GM23338 (cell line): ENCODE measurements around the gene CYP27A1. TPM values are rescaled to one million over a fixed set of nuclear protein-coding genes. Genes with fewer than 3 reads are reported as not detected.

Experiments used
- ATAC-seq: fragments of 200-7000 bp; cut with Tn5 transposase; 3 replicates; pipeline ENCODE4 v1.9.1; 2020
- DNase-seq: peaks from one replicate; pipeline ENCODE4 v3.0.0-alpha.2; 2015; ENCODE audit warnings: low spot score
- H2AFZ ChIP-seq: fragments of 200-600 bp; sonication (generic); 2 replicates; pipeline ENCODE4 v1.8.0; 2016; ENCODE audit warnings: antibody characterized with exemption, mild to moderate bottlenecking, moderate library complexity
- H3F3A ChIP-seq: fragments of 200-600 bp; sonication (generic); replicated peaks from 2 replicates; pipeline ENCODE4 v1.8.0; 2017; ENCODE audit warnings: antibody characterized with exemption, mixed run types, low read depth
- H3K27ac ChIP-seq: fragments of 200-600 bp; sonication (generic); 2 replicates; pipeline ENCODE4 v1.6.1; 2016; ENCODE audit warnings: low read depth
- H3K27me3 ChIP-seq: fragments of 200-600 bp; sonication (generic); 2 replicates; pipeline ENCODE4 v1.8.0; 2016; ENCODE audit warnings: mild to moderate bottlenecking, mixed run types, moderate library complexity; ENCODE audit not compliant: insufficient read depth
- H3K36me3 ChIP-seq: fragments of 200-600 bp; sonication (generic); 2 replicates; pipeline ENCODE4 v1.8.0; 2016; ENCODE audit warnings: mild to moderate bottlenecking; ENCODE audit not compliant: insufficient read depth
- H3K4me1 ChIP-seq: fragments of 200-600 bp; sonication (generic); 2 replicates; pipeline ENCODE4 v1.8.0; 2016; ENCODE audit warnings: mild to moderate bottlenecking, moderate library complexity; ENCODE audit not compliant: insufficient read depth
- H3K4me2 ChIP-seq: fragments of 200-600 bp; sonication (generic); 2 replicates; pipeline ENCODE4 v1.7.1; 2017; ENCODE audit warnings: mixed run types
- H3K4me3 ChIP-seq: fragments of 200-600 bp; sonication (generic); 2 replicates; pipeline ENCODE4 v1.6.1; 2016; ENCODE audit warnings: mixed run types
- H3K79me2 ChIP-seq: fragments of 200-600 bp; sonication (generic); replicated peaks from 2 replicates; pipeline ENCODE4 v1.8.0; 2017; ENCODE audit warnings: mild to moderate bottlenecking; ENCODE audit not compliant: insufficient read depth
- H3K9me2 ChIP-seq: fragments of 200-600 bp; sonication (generic); 2 replicates; pipeline ENCODE4 v1.8.0; 2017; ENCODE audit not compliant: insufficient read depth
- H4K20me1 ChIP-seq: fragments of 200-600 bp; sonication (generic); replicated peaks from 2 replicates; pipeline ENCODE4 v1.8.0; 2017; ENCODE audit warnings: mild to moderate bottlenecking; ENCODE audit not compliant: insufficient read depth
- H3K27ac Mint-ChIP-seq: 2 replicates; pipeline ENCODE4 v1.8.0; 2020; ENCODE audit warnings: inconsistent platforms, mild to moderate bottlenecking, moderate library complexity, mixed read lengths
- H3K27me3 Mint-ChIP-seq: 3 replicates; pipeline ENCODE4 v1.8.0; 2022; ENCODE audit warnings: low read depth, mild to moderate bottlenecking, moderate library complexity, mixed read lengths, inconsistent platforms; ENCODE audit not compliant: insufficient read depth, poor library complexity
- H3K36me3 Mint-ChIP-seq: 3 replicates; pipeline ENCODE4 v1.8.0; 2021; ENCODE audit warnings: low read depth, mild to moderate bottlenecking, inconsistent platforms, moderate library complexity, mixed read lengths
- H3K4me1 Mint-ChIP-seq: 3 replicates; pipeline ENCODE4 v1.8.0; 2020; ENCODE audit warnings: mild to moderate bottlenecking, inconsistent platforms, mixed read lengths
- H3K4me3 Mint-ChIP-seq: 3 replicates; pipeline ENCODE4 v1.8.0; 2021; ENCODE audit warnings: moderate library complexity, mild to moderate bottlenecking, inconsistent platforms, mixed read lengths
- H3K9me3 Mint-ChIP-seq: 3 replicates; pipeline ENCODE4 v1.8.0; 2020; ENCODE audit warnings: moderate library complexity, mild to moderate bottlenecking, inconsistent platforms, mixed read lengths
- CREB1 ChIP-seq: fragments of 250-450 bp; sonication (Bioruptor Pico); IDR thresholded peaks from 2 replicates; pipeline ENCODE4 v1.5.0; 2020; ENCODE audit warnings: low read depth, mild to moderate bottlenecking, moderate library complexity
- EZH2 ChIP-seq: fragments of 200-600 bp; sonication (generic); IDR thresholded peaks from one replicate; pipeline ENCODE4 v1.8.0; 2017; ENCODE audit warnings: antibody characterized with exemption, mild to moderate bottlenecking, low read depth; ENCODE audit not compliant: unreplicated experiment
- EZH2phosphoT487 ChIP-seq: fragments of 200-600 bp; sonication (generic); IDR thresholded peaks from one replicate; pipeline ENCODE4 v1.8.1; 2018; ENCODE audit warnings: antibody characterized with exemption; ENCODE audit not compliant: unreplicated experiment
- JUNB ChIP-seq: IDR thresholded peaks from one replicate; pipeline ENCODE4 v1.6.1; 2016; ENCODE audit warnings: antibody characterized with exemption; ENCODE audit not compliant: unreplicated experiment
- NANOG ChIP-seq: IDR thresholded peaks from 2 replicates; pipeline ENCODE4 v1.6.1; 2016; ENCODE audit warnings: antibody characterized with exemption, borderline replicate concordance
- POLR2AphosphoS5 ChIP-seq: IDR thresholded peaks from 2 replicates; pipeline ENCODE4 v1.6.1; 2016; ENCODE audit warnings: antibody characterized with exemption, low read depth
- STAT1 ChIP-seq: IDR thresholded peaks from one replicate; pipeline ENCODE4 v1.6.1; 2016; ENCODE audit warnings: antibody characterized with exemption; ENCODE audit not compliant: unreplicated experiment
- ZNF114 ChIP-seq: fragments of 250-450 bp; sonication (Bioruptor Pico); IDR thresholded peaks from 2 replicates; pipeline ENCODE4 v1.5.0; 2020; ENCODE audit warnings: mild to moderate bottlenecking, moderate library complexity
- ZNF331 ChIP-seq: fragments of 250-450 bp; sonication (Bioruptor Pico); IDR thresholded peaks from 2 replicates; pipeline ENCODE4 v1.5.0; 2020; ENCODE audit warnings: low read depth, mild to moderate bottlenecking, moderate library complexity
- polyA plus RNA-seq: library from polyadenylated mRNA; unstranded; fragments of >200 nt; fragmentation: Nextera tagmentation; extraction: Ambion mirVana; gene quantifications from 2 replicates; pipeline ENCODE4 v1.2.1, GENCODE V29; 2016
- total RNA-seq: library from RNA; depleted of rRNA; stranded (reverse); fragments of >200 nt; shearing (Covaris generic); gene quantifications from 2 replicates; pipeline ENCODE4 v1.2.3, GENCODE V29; 2014
- TF ChIP-seq, protein P1 (sequence below): IDR thresholded peaks from 2 replicates; pipeline ENCODE4 v1.6.1; 2016; ENCODE audit warnings: antibody characterized with exemption
- TF ChIP-seq, protein P2 (sequence below): fragments of 250-450 bp; sonication (Bioruptor Pico); IDR thresholded peaks from 2 replicates; pipeline ENCODE4 v1.5.0; 2020; ENCODE audit warnings: mild to moderate bottlenecking, moderate library complexity
- TF ChIP-seq, protein P3 (sequence below), 2 experiments: fragments of 200-600 bp in 1 of 2; sonication (generic) in 1 of 2; conservative IDR thresholded peaks; 2 replicates each; pipeline versions ENCODE4 v1.5.1 to v1.6.1; 2016 to 2017; ENCODE audit warnings: antibody characterized with exemption in 2 of 2, low read depth in 2 of 2, mild to moderate bottlenecking in 2 of 2, moderate library complexity in 1 of 2
- TF ChIP-seq, protein P4 (sequence below): IDR thresholded peaks from one replicate; pipeline ENCODE4 v1.6.1; 2018; ENCODE audit warnings: antibody characterized with exemption; ENCODE audit not compliant: unreplicated experiment

The CYP27A1 gene
- total and polyA plus RNA-seq, 2 experiments from 2014 or later, result 2.2 to 6.9 TPM

DNA sequence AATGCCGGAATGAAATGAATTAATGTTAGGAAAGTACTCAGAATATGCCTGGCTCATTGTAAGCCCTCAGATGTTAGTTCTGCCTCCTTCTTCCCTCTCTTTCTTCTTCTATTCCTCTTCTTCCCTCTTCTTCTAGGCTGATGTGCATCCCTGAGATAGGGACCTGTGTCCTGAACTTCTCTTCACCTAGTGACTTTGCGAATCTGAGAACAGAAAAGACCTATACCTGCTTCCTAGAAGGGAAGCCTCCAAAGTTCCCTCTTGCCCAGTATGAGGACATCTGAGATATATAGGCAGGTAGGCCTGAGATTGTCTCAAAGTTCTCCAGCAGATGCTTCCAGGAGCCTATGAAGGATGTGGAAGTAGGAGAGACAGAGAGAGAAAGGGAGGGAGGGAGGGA lies 8.1 kb upstream of the CYP27A1 start:
- Histone ChIP-seq H3K36me3 (no peaks in the 10 kb centered on the region; the same call in 1 of the 2 replicates), H3K9me2 (peaks cover 7% of the 10 kb centered on the region; the same call in 1 of the 2 replicates), H3F3A (no peaks in the 10 kb centered on the region), H2AFZ (no peak overlapping the region), H4K20me1 (no peaks in the 10 kb centered on the region), H3K27ac (no peak overlapping the region), H3K4me1 (no peaks in the 10 kb centered on the region), H3K79me2 (no peaks in the 10 kb centered on the region), H3K27me3 (no peaks in the 10 kb centered on the region), H3K4me3 (no peak overlapping the region), H3K4me2 (no peak overlapping the region)
- ATAC-seq (no peak), DNase-seq (no peak)
- no peak overlapping the region for H3K27ac Mint-ChIP-seq
- H3K27me3 Mint-ChIP-seq, result peaks cover 1% of the 10 kb centered on the region
- peaks cover 24% of the 10 kb centered on the region for H3K36me3 Mint-ChIP-seq
- TF ChIP-seq, protein P1, sequence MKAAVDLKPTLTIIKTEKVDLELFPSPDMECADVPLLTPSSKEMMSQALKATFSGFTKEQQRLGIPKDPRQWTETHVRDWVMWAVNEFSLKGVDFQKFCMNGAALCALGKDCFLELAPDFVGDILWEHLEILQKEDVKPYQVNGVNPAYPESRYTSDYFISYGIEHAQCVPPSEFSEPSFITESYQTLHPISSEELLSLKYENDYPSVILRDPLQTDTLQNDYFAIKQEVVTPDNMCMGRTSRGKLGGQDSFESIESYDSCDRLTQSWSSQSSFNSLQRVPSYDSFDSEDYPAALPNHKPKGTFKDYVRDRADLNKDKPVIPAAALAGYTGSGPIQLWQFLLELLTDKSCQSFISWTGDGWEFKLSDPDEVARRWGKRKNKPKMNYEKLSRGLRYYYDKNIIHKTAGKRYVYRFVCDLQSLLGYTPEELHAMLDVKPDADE, result no peak
- TF ChIP-seq EZH2phosphoT487 (no peak), ZNF331 (no peak), CREB1 (CRISPR knock-in tag) (no peak), STAT1 (no peak), ZNF114 (CRISPR knock-in tag) (no peak), NANOG (no peak), JUNB (no peak), POLR2AphosphoS5 (no peak), EZH2 (no peak)
- TF ChIP-seq, protein P2, sequence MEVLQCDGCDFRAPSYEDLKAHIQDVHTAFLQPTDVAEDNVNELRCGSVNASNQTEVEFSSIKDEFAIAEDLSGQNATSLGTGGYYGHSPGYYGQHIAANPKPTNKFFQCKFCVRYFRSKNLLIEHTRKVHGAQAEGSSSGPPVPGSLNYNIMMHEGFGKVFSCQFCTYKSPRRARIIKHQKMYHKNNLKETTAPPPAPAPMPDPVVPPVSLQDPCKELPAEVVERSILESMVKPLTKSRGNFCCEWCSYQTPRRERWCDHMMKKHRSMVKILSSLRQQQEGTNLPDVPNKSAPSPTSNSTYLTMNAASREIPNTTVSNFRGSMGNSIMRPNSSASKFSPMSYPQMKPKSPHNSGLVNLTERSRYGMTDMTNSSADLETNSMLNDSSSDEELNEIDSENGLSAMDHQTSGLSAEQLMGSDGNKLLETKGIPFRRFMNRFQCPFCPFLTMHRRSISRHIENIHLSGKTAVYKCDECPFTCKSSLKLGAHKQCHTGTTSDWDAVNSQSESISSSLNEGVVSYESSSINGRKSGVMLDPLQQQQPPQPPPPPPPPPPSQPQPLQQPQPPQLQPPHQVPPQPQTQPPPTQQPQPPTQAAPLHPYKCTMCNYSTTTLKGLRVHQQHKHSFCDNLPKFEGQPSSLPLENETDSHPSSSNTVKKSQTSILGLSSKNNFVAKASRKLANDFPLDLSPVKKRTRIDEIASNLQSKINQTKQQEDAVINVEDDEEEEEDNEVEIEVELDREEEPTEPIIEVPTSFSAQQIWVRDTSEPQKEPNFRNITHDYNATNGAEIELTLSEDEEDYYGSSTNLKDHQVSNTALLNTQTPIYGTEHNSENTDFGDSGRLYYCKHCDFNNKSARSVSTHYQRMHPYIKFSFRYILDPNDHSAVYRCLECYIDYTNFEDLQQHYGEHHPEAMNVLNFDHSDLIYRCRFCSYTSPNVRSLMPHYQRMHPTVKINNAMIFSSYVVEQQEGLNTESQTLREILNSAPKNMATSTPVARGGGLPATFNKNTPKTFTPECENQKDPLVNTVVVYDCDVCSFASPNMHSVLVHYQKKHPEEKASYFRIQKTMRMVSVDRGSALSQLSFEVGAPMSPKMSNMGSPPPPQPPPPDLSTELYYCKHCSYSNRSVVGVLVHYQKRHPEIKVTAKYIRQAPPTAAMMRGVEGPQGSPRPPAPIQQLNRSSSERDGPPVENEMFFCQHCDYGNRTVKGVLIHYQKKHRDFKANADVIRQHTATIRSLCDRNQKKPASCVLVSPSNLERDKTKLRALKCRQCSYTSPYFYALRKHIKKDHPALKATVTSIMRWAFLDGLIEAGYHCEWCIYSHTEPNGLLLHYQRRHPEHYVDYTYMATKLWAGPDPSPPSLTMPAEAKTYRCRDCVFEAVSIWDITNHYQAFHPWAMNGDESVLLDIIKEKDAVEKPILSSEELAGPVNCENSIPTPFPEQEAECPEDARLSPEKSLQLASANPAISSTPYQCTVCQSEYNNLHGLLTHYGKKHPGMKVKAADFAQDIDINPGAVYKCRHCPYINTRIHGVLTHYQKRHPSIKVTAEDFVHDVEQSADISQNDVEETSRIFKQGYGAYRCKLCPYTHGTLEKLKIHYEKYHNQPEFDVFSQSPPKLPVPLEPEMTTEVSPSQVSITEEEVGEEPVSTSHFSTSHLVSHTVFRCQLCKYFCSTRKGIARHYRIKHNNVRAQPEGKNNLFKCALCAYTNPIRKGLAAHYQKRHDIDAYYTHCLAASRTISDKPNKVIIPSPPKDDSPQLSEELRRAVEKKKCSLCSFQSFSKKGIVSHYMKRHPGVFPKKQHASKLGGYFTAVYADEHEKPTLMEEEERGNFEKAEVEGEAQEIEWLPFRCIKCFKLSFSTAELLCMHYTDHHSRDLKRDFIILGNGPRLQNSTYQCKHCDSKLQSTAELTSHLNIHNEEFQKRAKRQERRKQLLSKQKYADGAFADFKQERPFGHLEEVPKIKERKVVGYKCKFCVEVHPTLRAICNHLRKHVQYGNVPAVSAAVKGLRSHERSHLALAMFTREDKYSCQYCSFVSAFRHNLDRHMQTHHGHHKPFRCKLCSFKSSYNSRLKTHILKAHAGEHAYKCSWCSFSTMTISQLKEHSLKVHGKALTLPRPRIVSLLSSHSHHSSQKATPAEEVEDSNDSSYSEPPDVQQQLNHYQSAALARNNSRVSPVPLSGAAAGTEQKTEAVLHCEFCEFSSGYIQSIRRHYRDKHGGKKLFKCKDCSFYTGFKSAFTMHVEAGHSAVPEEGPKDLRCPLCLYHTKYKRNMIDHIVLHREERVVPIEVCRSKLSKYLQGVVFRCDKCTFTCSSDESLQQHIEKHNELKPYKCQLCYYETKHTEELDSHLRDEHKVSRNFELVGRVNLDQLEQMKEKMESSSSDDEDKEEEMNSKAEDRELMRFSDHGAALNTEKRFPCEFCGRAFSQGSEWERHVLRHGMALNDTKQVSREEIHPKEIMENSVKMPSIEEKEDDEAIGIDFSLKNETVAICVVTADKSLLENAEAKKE (CRISPR knock-in tag), result no peak
- TF ChIP-seq, protein P3, sequence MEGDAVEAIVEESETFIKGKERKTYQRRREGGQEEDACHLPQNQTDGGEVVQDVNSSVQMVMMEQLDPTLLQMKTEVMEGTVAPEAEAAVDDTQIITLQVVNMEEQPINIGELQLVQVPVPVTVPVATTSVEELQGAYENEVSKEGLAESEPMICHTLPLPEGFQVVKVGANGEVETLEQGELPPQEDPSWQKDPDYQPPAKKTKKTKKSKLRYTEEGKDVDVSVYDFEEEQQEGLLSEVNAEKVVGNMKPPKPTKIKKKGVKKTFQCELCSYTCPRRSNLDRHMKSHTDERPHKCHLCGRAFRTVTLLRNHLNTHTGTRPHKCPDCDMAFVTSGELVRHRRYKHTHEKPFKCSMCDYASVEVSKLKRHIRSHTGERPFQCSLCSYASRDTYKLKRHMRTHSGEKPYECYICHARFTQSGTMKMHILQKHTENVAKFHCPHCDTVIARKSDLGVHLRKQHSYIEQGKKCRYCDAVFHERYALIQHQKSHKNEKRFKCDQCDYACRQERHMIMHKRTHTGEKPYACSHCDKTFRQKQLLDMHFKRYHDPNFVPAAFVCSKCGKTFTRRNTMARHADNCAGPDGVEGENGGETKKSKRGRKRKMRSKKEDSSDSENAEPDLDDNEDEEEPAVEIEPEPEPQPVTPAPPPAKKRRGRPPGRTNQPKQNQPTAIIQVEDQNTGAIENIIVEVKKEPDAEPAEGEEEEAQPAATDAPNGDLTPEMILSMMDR (conservative IDR thresholded peaks at IDR 0.05; ENCODE audit: low read depth in 2 of 2), result no peak
- TF ChIP-seq, protein P4, sequence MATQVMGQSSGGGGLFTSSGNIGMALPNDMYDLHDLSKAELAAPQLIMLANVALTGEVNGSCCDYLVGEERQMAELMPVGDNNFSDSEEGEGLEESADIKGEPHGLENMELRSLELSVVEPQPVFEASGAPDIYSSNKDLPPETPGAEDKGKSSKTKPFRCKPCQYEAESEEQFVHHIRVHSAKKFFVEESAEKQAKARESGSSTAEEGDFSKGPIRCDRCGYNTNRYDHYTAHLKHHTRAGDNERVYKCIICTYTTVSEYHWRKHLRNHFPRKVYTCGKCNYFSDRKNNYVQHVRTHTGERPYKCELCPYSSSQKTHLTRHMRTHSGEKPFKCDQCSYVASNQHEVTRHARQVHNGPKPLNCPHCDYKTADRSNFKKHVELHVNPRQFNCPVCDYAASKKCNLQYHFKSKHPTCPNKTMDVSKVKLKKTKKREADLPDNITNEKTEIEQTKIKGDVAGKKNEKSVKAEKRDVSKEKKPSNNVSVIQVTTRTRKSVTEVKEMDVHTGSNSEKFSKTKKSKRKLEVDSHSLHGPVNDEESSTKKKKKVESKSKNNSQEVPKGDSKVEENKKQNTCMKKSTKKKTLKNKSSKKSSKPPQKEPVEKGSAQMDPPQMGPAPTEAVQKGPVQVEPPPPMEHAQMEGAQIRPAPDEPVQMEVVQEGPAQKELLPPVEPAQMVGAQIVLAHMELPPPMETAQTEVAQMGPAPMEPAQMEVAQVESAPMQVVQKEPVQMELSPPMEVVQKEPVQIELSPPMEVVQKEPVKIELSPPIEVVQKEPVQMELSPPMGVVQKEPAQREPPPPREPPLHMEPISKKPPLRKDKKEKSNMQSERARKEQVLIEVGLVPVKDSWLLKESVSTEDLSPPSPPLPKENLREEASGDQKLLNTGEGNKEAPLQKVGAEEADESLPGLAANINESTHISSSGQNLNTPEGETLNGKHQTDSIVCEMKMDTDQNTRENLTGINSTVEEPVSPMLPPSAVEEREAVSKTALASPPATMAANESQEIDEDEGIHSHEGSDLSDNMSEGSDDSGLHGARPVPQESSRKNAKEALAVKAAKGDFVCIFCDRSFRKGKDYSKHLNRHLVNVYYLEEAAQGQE, result no peak
- no peak overlapping the region for H3K4me3 Mint-ChIP-seq
- peaks cover 26% of the 10 kb centered on the region for H3K9me3 Mint-ChIP-seq
- H3K4me1 Mint-ChIP-seq, result no peaks in the 10 kb centered on the region
